Vagina (tissue), 2 donors: ENCODE results near the gene MESP2. TPM values are rescaled to one million over a fixed set of nuclear protein-coding genes. Genes with fewer than 3 reads are reported as not detected.
"Not testable (repeated sequence)": the region's sequence is repeated elsewhere in the genome, so short reads cannot be mapped to it uniquely, and the experiment has no call there.

Source experiments
- DNase-seq, 2 donors: peaks; one replicate each; pipeline ENCODE4 v3.0.0-alpha.2; 2017; ENCODE audit errors: extremely low spot score in 2 of 2
- H3K27ac ChIP-seq: fragments of 200-600 bp; sonication (generic); one replicate; pipeline ENCODE4 v1.5.1; 2019
- H3K27me3 ChIP-seq: fragments of 200-600 bp; sonication (generic); one replicate; pipeline ENCODE4 v1.5.1; 2019
- H3K36me3 ChIP-seq, 2 donors: fragments of 200-600 bp; sonication (generic); one replicate each; pipeline ENCODE4 v1.5.1; 2017 to 2019
- H3K4me1 ChIP-seq: fragments of 200-600 bp; sonication (generic); one replicate; pipeline ENCODE4 v1.5.1; 2019
- H3K4me3 ChIP-seq, 2 donors: fragments of 200-600 bp; sonication (generic); 1 replicate in 1 of 2; 2 replicates in 1 of 2; pipeline ENCODE4 v1.5.1; 2016 to 2019
- H3K9me3 ChIP-seq: fragments of 200-600 bp; sonication (generic); one replicate; pipeline ENCODE4 v1.5.1; 2019
- POLR2A ChIP-seq, 2 donors: fragments of 450-650 bp; IDR thresholded peaks; one replicate each; pipeline ENCODE4 v1.6.1; 2017; ENCODE audit warnings: antibody characterized with exemption in 2 of 2, mild to moderate bottlenecking in 2 of 2, moderate library complexity in 2 of 2
- POLR2AphosphoS5 ChIP-seq, 2 donors: sonication (generic); formaldehyde crosslinking; IDR thresholded peaks; one replicate each; pipeline ENCODE4 v1.9.0; 2017; ENCODE audit warnings: antibody characterized with exemption in 2 of 2, mild to moderate bottlenecking in 2 of 2, low read depth in 1 of 2; ENCODE audit not compliant: insufficient read depth in 1 of 2
- intact Hi-C: fragments of 100-400 bp; cut with DNase I; formaldehyde crosslinking; loops from one replicate; pipeline ENCODE4 v1.15.1; 2023
- total RNA-seq: library from RNA; depleted of rRNA; stranded (reverse); fragments of >200 nt; gene quantifications from one replicate; pipeline ENCODE4 v1.2.3, GENCODE V29; 2016
- TF ChIP-seq, protein P1 (sequence below), 3 experiments: fragments of 450-650 bp in 2 of 3; fragments of 200-600 bp in 1 of 3; sonication (generic) in 1 of 3; IDR thresholded peaks; one replicate each; pipeline ENCODE4 v1.5.1; 2017 to 2019; ENCODE audit warnings: antibody characterized with exemption in 3 of 3, mild to moderate bottlenecking in 2 of 3, moderate library complexity in 2 of 3

MESP2 gene
- total RNA-seq, 1 donor from 2014 or later, result not detected

DNA sequence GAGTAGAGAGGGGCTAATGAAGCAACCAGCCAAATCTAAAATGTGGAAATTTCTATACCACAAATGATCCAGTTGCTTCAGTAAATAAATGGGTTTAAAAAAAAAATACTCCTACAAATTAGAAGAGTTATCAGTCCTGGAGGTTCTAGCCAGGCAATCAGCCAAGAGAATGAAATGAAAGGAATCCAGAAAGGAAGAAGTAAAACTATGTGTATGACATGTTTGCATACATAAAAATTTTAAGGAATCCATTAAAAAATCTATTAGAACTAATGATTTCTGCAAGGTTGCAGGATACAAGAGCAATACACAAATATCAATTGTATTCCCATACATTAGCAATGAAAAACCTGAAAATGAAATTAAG is 9.6 kb downstream of the MESP2 start:
- intact Hi-C loops, result no loop called here
- DNase-seq, result no peak
- H3K4me1 ChIP-seq, result peaks cover 33% of the 10 kb centered on the region
- TF ChIP-seq POLR2A (IDR thresholded peaks at IDR 0.05), result no peak
- TF ChIP-seq, protein P1, sequence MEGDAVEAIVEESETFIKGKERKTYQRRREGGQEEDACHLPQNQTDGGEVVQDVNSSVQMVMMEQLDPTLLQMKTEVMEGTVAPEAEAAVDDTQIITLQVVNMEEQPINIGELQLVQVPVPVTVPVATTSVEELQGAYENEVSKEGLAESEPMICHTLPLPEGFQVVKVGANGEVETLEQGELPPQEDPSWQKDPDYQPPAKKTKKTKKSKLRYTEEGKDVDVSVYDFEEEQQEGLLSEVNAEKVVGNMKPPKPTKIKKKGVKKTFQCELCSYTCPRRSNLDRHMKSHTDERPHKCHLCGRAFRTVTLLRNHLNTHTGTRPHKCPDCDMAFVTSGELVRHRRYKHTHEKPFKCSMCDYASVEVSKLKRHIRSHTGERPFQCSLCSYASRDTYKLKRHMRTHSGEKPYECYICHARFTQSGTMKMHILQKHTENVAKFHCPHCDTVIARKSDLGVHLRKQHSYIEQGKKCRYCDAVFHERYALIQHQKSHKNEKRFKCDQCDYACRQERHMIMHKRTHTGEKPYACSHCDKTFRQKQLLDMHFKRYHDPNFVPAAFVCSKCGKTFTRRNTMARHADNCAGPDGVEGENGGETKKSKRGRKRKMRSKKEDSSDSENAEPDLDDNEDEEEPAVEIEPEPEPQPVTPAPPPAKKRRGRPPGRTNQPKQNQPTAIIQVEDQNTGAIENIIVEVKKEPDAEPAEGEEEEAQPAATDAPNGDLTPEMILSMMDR (IDR thresholded peaks at IDR 0.05), result no peak
- TF ChIP-seq POLR2AphosphoS5 (IDR thresholded peaks at IDR 0.05; ENCODE audit: insufficient read depth in 1 of 2, low read depth in 1 of 2), result no peak
- H3K9me3 ChIP-seq, result no peaks in the 10 kb centered on the region
- H3K36me3 ChIP-seq, result peaks cover 0 to 17% of the 10 kb centered on the region in 2 donors
- H3K27ac ChIP-seq, result no peak overlapping the region
- no peaks in the 10 kb centered on the region for H3K27me3 ChIP-seq
- H3K4me3 ChIP-seq, result no peak overlapping the region

DNA sequence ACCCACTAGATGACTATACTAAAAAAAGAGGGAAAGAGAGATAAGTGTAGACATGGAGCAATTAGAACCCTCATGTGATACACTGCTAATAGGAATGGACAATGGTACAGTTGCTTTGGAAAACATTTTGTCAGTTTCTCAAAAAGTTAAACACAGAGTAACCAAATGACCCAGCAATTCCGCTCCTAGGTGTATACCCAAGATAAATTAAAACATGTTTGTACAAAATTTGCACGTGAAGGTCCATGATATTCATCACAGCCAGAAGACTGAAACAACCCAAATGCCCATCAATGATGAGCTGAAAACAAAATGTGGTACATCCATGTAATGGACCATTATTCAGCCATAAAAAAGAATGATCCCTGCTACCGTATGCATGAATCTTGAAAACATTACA is 11.8 kb downstream of the MESP2 start:
- H3K27me3 ChIP-seq, result no peaks in the 10 kb centered on the region
- H3K9me3 ChIP-seq, result no peaks in the 10 kb centered on the region
- no peak for DNase-seq
- no peak overlapping the region for H3K4me3 ChIP-seq
- TF ChIP-seq POLR2A (IDR thresholded peaks at IDR 0.05) (no peak), POLR2AphosphoS5 (IDR thresholded peaks at IDR 0.05; ENCODE audit: insufficient read depth in 1 of 2, low read depth in 1 of 2) (no peak)
- TF ChIP-seq, protein P1 (IDR thresholded peaks at IDR 0.05), result no peak
- intact Hi-C loops, result no loop called here
- H3K4me1 ChIP-seq, result peaks cover 15% of the 10 kb centered on the region
- peaks cover 0 to 17% of the 10 kb centered on the region in 2 donors for H3K36me3 ChIP-seq
- no peak overlapping the region for H3K27ac ChIP-seq

DNA sequence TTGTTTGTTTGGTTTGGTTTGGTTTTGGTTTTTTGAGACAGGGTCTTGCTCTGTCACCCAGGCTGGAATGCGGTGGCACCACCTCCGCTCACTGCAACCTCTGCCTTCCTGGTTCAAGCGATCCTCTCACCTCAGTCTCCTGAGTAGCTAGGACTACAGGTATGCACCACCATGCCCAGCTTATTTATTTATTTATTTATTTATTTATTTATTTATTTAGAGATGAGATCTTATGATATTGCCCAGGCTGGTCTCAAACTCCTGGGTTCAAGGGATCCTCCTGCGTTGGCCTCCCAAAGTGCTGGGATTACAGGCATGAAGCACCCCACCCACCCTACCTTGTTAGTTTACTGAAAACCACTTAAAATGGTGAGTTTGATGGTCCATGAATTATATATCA is 12.5 kb downstream of the MESP2 start:
- H3K4me3 ChIP-seq, intact Hi-C loops, H3K27ac ChIP-seq, H3K27me3 ChIP-seq, H3K4me1 ChIP-seq, H3K9me3 ChIP-seq, DNase-seq: not testable (repeated sequence)
- H3K36me3 ChIP-seq, result peaks cover 0 to 17% of the 10 kb centered on the region in 2 donors

DNA sequence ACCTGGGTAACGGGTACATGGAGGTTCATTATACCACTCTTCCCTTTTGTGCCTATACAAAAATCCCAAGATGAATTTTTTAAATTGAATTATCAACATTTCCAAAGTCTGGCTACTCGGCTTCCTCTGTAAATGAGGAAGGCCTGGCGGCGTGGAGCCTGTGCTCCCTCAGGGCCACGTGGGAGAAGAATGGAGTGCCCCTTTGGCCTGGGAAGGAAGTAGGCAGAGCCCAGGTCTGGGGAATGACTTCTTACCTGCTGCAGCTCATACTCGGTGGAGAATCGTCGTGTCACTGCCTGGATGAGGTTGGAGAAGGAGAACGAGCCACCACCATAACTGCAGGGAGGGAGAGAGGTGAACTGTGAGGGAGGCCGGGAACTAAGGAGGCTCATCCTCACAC is 14.1 kb downstream of the MESP2 start:
- TF ChIP-seq POLR2AphosphoS5 (IDR thresholded peaks at IDR 0.05; ENCODE audit: insufficient read depth in 1 of 2, low read depth in 1 of 2), result no peak
- no peak for TF ChIP-seq POLR2A (IDR thresholded peaks at IDR 0.05)
- TF ChIP-seq, protein P1 (IDR thresholded peaks at IDR 0.05), result no peak
- H3K9me3 ChIP-seq, result no peaks in the 10 kb centered on the region
- no peaks in the 10 kb centered on the region for H3K4me1 ChIP-seq
- intact Hi-C loops, result no loop called here
- no peaks in the 10 kb centered on the region for H3K27me3 ChIP-seq
- no peak for DNase-seq
- H3K4me3 ChIP-seq, result no peak overlapping the region
- H3K27ac ChIP-seq, result no peak overlapping the region
- H3K36me3 ChIP-seq, result peaks cover 0 to 17% of the 10 kb centered on the region in 2 donors

DNA sequence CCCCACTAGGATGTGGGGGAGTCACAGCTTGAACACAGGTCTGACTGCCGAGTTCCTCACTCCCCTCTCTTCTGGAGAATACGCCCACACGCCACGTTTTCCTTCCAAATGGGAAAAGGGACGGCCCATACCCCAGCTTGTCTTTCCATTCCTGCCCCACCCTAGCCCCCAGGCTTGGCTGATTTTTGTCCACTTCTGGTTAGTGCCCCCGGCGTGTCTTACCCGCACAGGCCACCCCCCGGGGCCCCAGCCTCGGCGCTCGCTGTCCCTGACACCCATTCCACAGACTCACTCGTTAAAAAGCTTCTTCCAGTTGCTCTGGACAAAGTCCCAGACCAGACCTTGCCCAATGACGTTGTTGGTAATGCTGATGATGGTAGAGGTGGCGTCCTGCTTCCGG is 14.5 kb downstream of the MESP2 start:
- no peak for TF ChIP-seq POLR2AphosphoS5 (IDR thresholded peaks at IDR 0.05; ENCODE audit: insufficient read depth in 1 of 2, low read depth in 1 of 2)
- TF ChIP-seq, protein P1 (IDR thresholded peaks at IDR 0.05), result no peak
- TF ChIP-seq POLR2A (IDR thresholded peaks at IDR 0.05), result no peak
- Histone ChIP-seq H3K9me3 (no peaks in the 10 kb centered on the region), H3K4me3 (no peak overlapping the region), H3K27me3 (no peaks in the 10 kb centered on the region), H3K4me1 (no peaks in the 10 kb centered on the region), H3K36me3 (peaks cover 0 to 17% of the 10 kb centered on the region in 2 donors), H3K27ac (no peak overlapping the region)
- intact Hi-C loops, result no loop called here
- no peak for DNase-seq
